ENCODE data around the gene SEMA5A. TPM values are rescaled to one million over a fixed set of nuclear protein-coding genes. Genes with fewer than 3 reads are reported as not detected.

SEMA5A gene
- total RNA-seq, 2 experiments from 2014 or later: not detected

DNA sequence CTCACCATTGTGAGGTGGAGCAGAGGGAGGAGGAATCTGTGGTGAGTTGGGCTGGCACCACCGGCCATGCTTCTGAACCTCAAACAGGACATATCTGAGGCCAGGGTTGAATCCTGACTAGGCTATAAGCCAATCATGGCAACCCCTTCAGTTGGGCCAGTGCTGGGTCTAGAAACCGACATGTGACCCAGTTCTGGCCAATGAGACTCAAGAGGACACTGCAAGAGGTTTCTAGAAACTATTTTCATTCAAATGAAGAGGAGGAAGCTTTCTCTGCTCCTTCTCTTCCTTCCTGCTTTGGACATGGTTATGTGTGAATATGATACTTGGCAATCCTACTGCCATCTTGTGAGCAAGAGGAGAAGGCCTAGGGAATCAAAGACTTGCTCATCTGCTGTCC, 417.7 kb downstream of the SEMA5A start:
- Mint-ChIP-seq H3K9me3 (peaks cover 2% of the 10 kb centered on the region), H3K27ac (no peak overlapping the region), H3K27me3 (no peaks in the 10 kb centered on the region), H3K36me3 (ENCODE audit: low read depth) (no peaks in the 10 kb centered on the region), H3K4me3 (no peak overlapping the region), H3K4me1 (ENCODE audit: low read depth) (no peaks in the 10 kb centered on the region)
- TF ChIP-seq, protein P1, sequence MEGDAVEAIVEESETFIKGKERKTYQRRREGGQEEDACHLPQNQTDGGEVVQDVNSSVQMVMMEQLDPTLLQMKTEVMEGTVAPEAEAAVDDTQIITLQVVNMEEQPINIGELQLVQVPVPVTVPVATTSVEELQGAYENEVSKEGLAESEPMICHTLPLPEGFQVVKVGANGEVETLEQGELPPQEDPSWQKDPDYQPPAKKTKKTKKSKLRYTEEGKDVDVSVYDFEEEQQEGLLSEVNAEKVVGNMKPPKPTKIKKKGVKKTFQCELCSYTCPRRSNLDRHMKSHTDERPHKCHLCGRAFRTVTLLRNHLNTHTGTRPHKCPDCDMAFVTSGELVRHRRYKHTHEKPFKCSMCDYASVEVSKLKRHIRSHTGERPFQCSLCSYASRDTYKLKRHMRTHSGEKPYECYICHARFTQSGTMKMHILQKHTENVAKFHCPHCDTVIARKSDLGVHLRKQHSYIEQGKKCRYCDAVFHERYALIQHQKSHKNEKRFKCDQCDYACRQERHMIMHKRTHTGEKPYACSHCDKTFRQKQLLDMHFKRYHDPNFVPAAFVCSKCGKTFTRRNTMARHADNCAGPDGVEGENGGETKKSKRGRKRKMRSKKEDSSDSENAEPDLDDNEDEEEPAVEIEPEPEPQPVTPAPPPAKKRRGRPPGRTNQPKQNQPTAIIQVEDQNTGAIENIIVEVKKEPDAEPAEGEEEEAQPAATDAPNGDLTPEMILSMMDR (IDR thresholded peaks at IDR 0.05): no peak
- DNase-seq: no peak
- ChIA-PET POLR2A (no interaction called here), CTCF (no interaction called here)
- intact Hi-C loops (cut with micrococcal nuclease): no loop called here
- no peak for ATAC-seq

DNA sequence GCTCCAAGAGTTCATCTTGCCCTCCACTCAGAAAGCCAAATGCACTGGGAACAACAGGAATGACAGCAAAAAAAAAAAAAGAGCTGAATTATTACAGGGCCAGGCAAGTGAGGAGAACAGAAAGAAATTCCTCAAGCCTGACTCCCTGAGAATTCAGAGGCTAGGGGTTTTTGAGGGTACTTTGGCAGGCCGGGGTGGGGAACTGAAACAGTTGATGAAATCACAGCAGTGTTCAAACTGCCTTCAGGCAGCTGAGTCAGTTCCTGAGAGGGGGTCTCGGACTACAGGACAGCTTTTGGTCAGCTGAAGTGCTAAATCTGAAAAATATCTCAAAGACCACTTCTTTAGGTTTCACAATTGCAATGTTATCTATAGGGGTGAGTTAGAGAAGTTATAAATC, 419.4 kb downstream of the SEMA5A start:
- TF ChIP-seq, protein P1 (IDR thresholded peaks at IDR 0.05): no peak
- H3K27ac Mint-ChIP-seq: no peak overlapping the region
- peaks cover 2% of the 10 kb centered on the region for H3K9me3 Mint-ChIP-seq
- no peaks in the 10 kb centered on the region for H3K4me1 Mint-ChIP-seq (ENCODE audit: low read depth)
- ATAC-seq (no peak), DNase-seq (no peak)
- intact Hi-C loops (cut with micrococcal nuclease): no loop called here
- POLR2A ChIA-PET: no interaction called here
- no peak overlapping the region for H3K4me3 Mint-ChIP-seq
- H3K36me3 Mint-ChIP-seq (ENCODE audit: low read depth): no peaks in the 10 kb centered on the region
- CTCF ChIA-PET: no interaction called here
- no peaks in the 10 kb centered on the region for H3K27me3 Mint-ChIP-seq

DNA sequence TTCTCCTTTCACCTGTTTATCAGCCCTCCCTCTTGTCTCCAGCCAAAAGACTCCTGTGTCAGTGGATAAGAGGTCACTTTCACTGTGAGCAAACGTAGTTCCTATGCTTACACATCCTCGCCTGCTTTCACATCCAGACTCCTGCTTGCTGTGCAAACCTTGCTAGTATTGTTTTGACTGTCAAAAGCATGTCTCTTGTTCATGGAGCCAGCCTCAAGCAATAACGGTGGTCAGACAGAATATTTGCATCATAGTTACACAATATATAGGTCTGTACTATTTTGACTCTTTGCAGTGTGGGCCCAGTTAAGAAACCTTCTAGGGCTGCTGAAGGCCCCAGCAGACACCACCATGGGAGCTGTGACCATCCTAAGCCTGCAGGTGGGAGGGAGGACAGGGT, 420.0 kb downstream of the SEMA5A start:
- CTCF ChIA-PET: no interaction called here
- intact Hi-C loops (cut with micrococcal nuclease): no loop called here
- Mint-ChIP-seq H3K4me3 (no peak overlapping the region), H3K9me3 (peaks cover 2% of the 10 kb centered on the region), H3K4me1 (ENCODE audit: low read depth) (no peaks in the 10 kb centered on the region), H3K36me3 (ENCODE audit: low read depth) (no peaks in the 10 kb centered on the region), H3K27ac (no peak overlapping the region), H3K27me3 (no peaks in the 10 kb centered on the region)
- DNase-seq (no peak), ATAC-seq (no peak)
- TF ChIP-seq, protein P1 (IDR thresholded peaks at IDR 0.05): no peak
- POLR2A ChIA-PET: no interaction called here

DNA sequence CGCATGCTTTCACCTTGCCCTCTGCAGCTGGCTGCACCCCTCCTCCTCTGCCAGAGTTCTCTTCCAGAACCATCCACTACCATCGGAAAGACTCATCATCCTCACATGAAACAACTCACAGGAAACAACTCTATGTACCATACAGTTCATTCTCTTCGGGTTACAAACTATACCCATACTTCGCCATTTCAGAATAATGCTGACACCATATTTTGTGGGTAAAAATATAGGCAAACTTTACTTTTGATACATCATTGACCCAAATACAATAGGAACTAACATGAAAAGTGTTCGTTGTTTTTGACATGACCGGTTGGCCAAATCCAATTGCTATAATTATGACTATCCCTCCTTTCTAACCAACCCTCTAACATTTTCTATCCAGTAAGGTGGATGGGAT, 421.0 kb downstream of the SEMA5A start:
- ChIA-PET CTCF (no interaction called here), POLR2A (no interaction called here)
- ATAC-seq (no peak), DNase-seq (no peak)
- Mint-ChIP-seq H3K36me3 (ENCODE audit: low read depth) (no peaks in the 10 kb centered on the region), H3K27ac (no peak overlapping the region), H3K27me3 (no peaks in the 10 kb centered on the region), H3K4me1 (ENCODE audit: low read depth) (no peaks in the 10 kb centered on the region), H3K9me3 (peaks cover 2% of the 10 kb centered on the region), H3K4me3 (no peak overlapping the region)
- TF ChIP-seq, protein P1 (IDR thresholded peaks at IDR 0.05): no peak
- intact Hi-C loops (cut with micrococcal nuclease): no loop called here

DNA sequence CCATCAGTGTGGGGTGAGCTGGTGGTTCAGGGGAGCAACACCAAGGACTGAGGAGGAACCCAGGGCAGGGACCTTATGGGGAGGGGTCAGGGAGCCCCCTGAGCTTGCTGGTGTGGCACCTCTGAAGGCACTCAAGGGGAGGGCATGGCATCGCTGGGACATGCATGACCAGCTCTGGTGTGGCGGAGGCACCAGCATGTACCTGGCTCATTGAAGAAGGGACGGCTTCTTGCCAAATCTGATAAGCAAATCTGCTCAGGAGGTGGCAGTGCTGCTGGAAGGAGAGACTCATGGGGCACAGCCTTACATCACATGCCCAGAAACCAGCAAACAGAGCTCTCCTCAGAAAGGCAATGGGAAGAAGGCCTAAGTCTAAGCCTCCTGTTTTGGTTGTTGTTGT, 421.8 kb downstream of the SEMA5A start:
- Mint-ChIP-seq H3K4me3 (no peak overlapping the region), H3K27ac (no peak overlapping the region), H3K9me3 (peaks cover 2% of the 10 kb centered on the region), H3K27me3 (no peaks in the 10 kb centered on the region), H3K4me1 (ENCODE audit: low read depth) (no peaks in the 10 kb centered on the region), H3K36me3 (ENCODE audit: low read depth) (no peaks in the 10 kb centered on the region)
- CTCF ChIA-PET: no interaction called here
- intact Hi-C loops (cut with micrococcal nuclease): no loop called here
- ATAC-seq: no peak
- POLR2A ChIA-PET: no interaction called here
- TF ChIP-seq, protein P1 (IDR thresholded peaks at IDR 0.05): no peak
- DNase-seq: no peak
